H1 (cell line): ENCODE measurements around the gene WEE2. TPM values are rescaled to one million over a fixed set of nuclear protein-coding genes. Genes with fewer than 3 reads are reported as not detected.
"Not testable (repeated sequence)": the region's sequence is repeated elsewhere in the genome, so short reads cannot be mapped to it uniquely, and the experiment has no call there.

Source experiments
- CTCF ChIA-PET: fragments of 300-600 bp; sonication (Branson Sonifier 250); formaldehyde crosslinking; loops from one replicate; lab custom pipeline; 2021; ENCODE audit not compliant: partially characterized antibody; lab: Charles Lee
- POLR2A ChIA-PET: fragments of 300-600 bp; sonication (Branson Sonifier 250); formaldehyde crosslinking; loops from one replicate; lab custom pipeline; 2021; ENCODE audit warnings: inconsistent platforms; ENCODE audit not compliant: partially characterized antibody; lab: Charles Lee
- DNase-seq, 2 experiments: peaks; one replicate each; pipeline versions ENCODE4 v3.0.0 to v3.0.0-alpha.2; 2010 to 2022; ENCODE audit warnings: low spot score in 2 of 2, low read depth in 1 of 2, mixed read lengths in 1 of 2
- FAIRE-seq: peaks from 2 replicates; lab custom pipeline; 2011; peaks lifted over from hg19 to GRCh38; lab: Jason Lieb, UNC
- H2AFZ ChIP-seq: 2 replicates; pipeline ENCODE4 v1.8.1; 2012; ENCODE audit warnings: low read length, inconsistent platforms
- H2AK5ac ChIP-seq: 2 replicates; pipeline ENCODE4 v1.6.1; 2013; ENCODE audit warnings: low read depth, low read length
- H2BK120ac ChIP-seq: replicated peaks from 2 replicates; pipeline ENCODE3; 2013; ENCODE audit warnings: low read depth, low read length, inconsistent platforms
- H2BK12ac ChIP-seq: 2 replicates; pipeline ENCODE4 v1.6.1; 2013; ENCODE audit warnings: low read depth, low read length
- H2BK15ac ChIP-seq: 2 replicates; pipeline ENCODE4 v1.6.1; 2013; ENCODE audit warnings: low read length
- H2BK20ac ChIP-seq: 2 replicates; pipeline ENCODE4 v1.6.1; 2013; ENCODE audit warnings: low read length
- H2BK5ac ChIP-seq: 2 replicates; pipeline ENCODE4 v1.6.1; 2013; ENCODE audit warnings: low read depth, low read length
- H3K14ac ChIP-seq: 2 replicates; pipeline ENCODE4 v1.6.1; 2013; ENCODE audit warnings: inconsistent platforms; ENCODE audit not compliant: insufficient read length
- H3K18ac ChIP-seq: 2 replicates; pipeline ENCODE4 v1.6.1; 2013; ENCODE audit warnings: low read length; ENCODE audit errors: extremely low read depth
- H3K23ac ChIP-seq: 2 replicates; pipeline ENCODE4 v1.6.1; 2013; ENCODE audit warnings: inconsistent platforms; ENCODE audit not compliant: insufficient read length
- H3K23me2 ChIP-seq: 2 replicates; pipeline ENCODE4 v1.6.1; 2013; ENCODE audit warnings: low read depth, low read length
- H3K27ac ChIP-seq: 2 replicates; pipeline ENCODE4 v1.6.1; 2011; ENCODE audit warnings: low read depth, low read length, inconsistent platforms
- H3K27me3 ChIP-seq, 4 experiments: replicated peaks in 1 of 4; 1 replicate in 1 of 4; 2 replicates in 3 of 4; pipeline versions ENCODE4 v1.6.1 to v1.8.1; 2011 to 2013; ENCODE audit warnings: low read length in 3 of 4, mild to moderate bottlenecking in 3 of 4, inconsistent platforms in 2 of 4, mixed read lengths in 2 of 4, moderate library complexity in 1 of 4; ENCODE audit not compliant: control insufficient read depth in 3 of 4, insufficient read depth in 3 of 4; ENCODE audit errors: extremely low read depth in 1 of 4
- H3K36me3 ChIP-seq, 4 experiments: 2 replicates each; pipeline versions ENCODE4 v1.6.1 to v1.8.1; 2011 to 2013; ENCODE audit warnings: mild to moderate bottlenecking in 4 of 4, low read length in 3 of 4, moderate library complexity in 2 of 4, control low read depth in 1 of 4, inconsistent platforms in 1 of 4; ENCODE audit not compliant: insufficient read depth in 4 of 4, control insufficient read depth in 2 of 4
- H3K4ac ChIP-seq: replicated peaks from 2 replicates; pipeline ENCODE3; 2013; ENCODE audit warnings: low read length, low read depth, mixed read lengths, inconsistent platforms; ENCODE audit not compliant: insufficient read length
- H3K4me1 ChIP-seq, 4 experiments: replicated peaks in 1 of 4; 1 replicate in 1 of 4; 2 replicates in 3 of 4; pipeline versions ENCODE4 v1.6.1 to v1.8.1; 2011 to 2013; ENCODE audit warnings: low read length in 3 of 4, inconsistent platforms in 2 of 4, mixed read lengths in 1 of 4; ENCODE audit not compliant: insufficient read depth in 4 of 4, control insufficient read depth in 3 of 4
- H3K4me2 ChIP-seq, 2 experiments: 2 replicates each; pipeline versions ENCODE4 v1.6.1 to v1.8.1; 2011 to 2013; ENCODE audit warnings: low read depth in 2 of 2, low read length in 2 of 2, control low read depth in 1 of 2, inconsistent platforms in 1 of 2, mild to moderate bottlenecking in 1 of 2; ENCODE audit not compliant: insufficient read depth in 1 of 2
- H3K4me3 ChIP-seq, 4 experiments: fragments of 200-600, 300-600 bp in 1 of 4; sonication (generic), shearing (Covaris generic), sonication (Bioruptor Twin) in 1 of 4; 2 replicates each; pipeline versions ENCODE4 v1.5.1 to v1.8.1; 2011 to 2016; ENCODE audit warnings: low read length in 4 of 4, low read depth in 3 of 4, control low read depth in 2 of 4, inconsistent platforms in 2 of 4, mild to moderate bottlenecking in 2 of 4, mixed read lengths in 1 of 4, moderate library complexity in 1 of 4; ENCODE audit not compliant: insufficient read depth in 2 of 4; ENCODE audit errors: extremely low read depth in 1 of 4
- H3K56ac ChIP-seq: replicated peaks from 2 replicates; pipeline ENCODE3; 2013; ENCODE audit warnings: low read depth, mild to moderate bottlenecking, mixed read lengths, low read length, inconsistent platforms; ENCODE audit not compliant: insufficient read length
- H3K79me1 ChIP-seq: 2 replicates; pipeline ENCODE4 v1.6.1; 2013; ENCODE audit warnings: low read depth, low read length, control low read depth
- H3K79me2 ChIP-seq, 2 experiments: 2 replicates each; pipeline versions ENCODE4 v1.6.1 to v1.8.1; 2012 to 2013; ENCODE audit warnings: low read length in 2 of 2, mild to moderate bottlenecking in 2 of 2, inconsistent platforms in 1 of 2; ENCODE audit not compliant: insufficient read depth in 2 of 2, control insufficient read depth in 1 of 2
- H3K9ac ChIP-seq, 4 experiments: replicated peaks in 1 of 4; 1 replicate in 1 of 4; 2 replicates in 3 of 4; pipeline versions ENCODE4 v1.6.1 to v1.8.1; 2011 to 2013; ENCODE audit warnings: low read depth in 3 of 4, low read length in 3 of 4, control low read depth in 2 of 4, mild to moderate bottlenecking in 2 of 4, moderate library complexity in 2 of 4, inconsistent platforms in 1 of 4; ENCODE audit errors: extremely low read depth in 1 of 4
- H3K9me3 ChIP-seq, 2 experiments: 2 replicates each; pipeline versions ENCODE4 v1.6.1 to v1.8.1; 2012 to 2013; ENCODE audit warnings: mild to moderate bottlenecking in 2 of 2, moderate library complexity in 2 of 2, control low read depth in 1 of 2, inconsistent platforms in 1 of 2, low read depth in 1 of 2, low read length in 1 of 2, mixed read lengths in 1 of 2; ENCODE audit not compliant: insufficient read depth in 2 of 2
- H4K20me1 ChIP-seq, 2 experiments: replicated peaks in 1 of 2; 2 replicates each; pipeline versions ENCODE3 to v1.8.1; 2011 to 2013; ENCODE audit warnings: inconsistent platforms in 2 of 2, low read length in 2 of 2, mild to moderate bottlenecking in 1 of 2; ENCODE audit not compliant: insufficient read depth in 2 of 2, control insufficient read depth in 1 of 2
- H4K5ac ChIP-seq: 2 replicates; pipeline ENCODE4 v1.6.1; 2013; ENCODE audit warnings: low read length, low read depth, mixed read lengths, inconsistent platforms; ENCODE audit not compliant: insufficient read length
- H4K8ac ChIP-seq: 2 replicates; pipeline ENCODE4 v1.8.0; 2013; ENCODE audit warnings: mild to moderate bottlenecking, moderate library complexity, low read length, inconsistent platforms; ENCODE audit not compliant: insufficient read depth; ENCODE audit errors: extremely low read depth
- H4K91ac ChIP-seq: replicated peaks from 2 replicates; pipeline ENCODE3; 2013; ENCODE audit warnings: low read length, mixed read lengths, inconsistent platforms; ENCODE audit not compliant: insufficient read length
- WGBS, 2 experiments: shearing (Covaris generic) in 1 of 2; methylation state at CpG; one replicate each; pipeline versions ENCODE4 v1.1.6 to v1.1.7; 2013 to 2015; ENCODE audit warnings: low lambda C conversion rate in 2 of 2, mixed read lengths in 2 of 2, inconsistent platforms in 1 of 2, low coverage in 1 of 2, missing lambda C conversion rate in 1 of 2; ENCODE audit not compliant: insufficient replicate concordance in 2 of 2, insufficient coverage in 1 of 2, insufficient read length in 1 of 2; ENCODE audit errors: extremely low coverage in 1 of 2, missing lambda C conversion rate in 1 of 2; 5-methylcytosine and 5-hydroxymethylcytosine counted together
- polyA plus RNA-seq, 7 experiments: library from polyadenylated mRNA; depleted of rRNA in 3 of 7; stranded (reverse) in 5 of 7; unstranded in 2 of 7; fragments of >200 nt in 5 of 7; fragments of 200-250 nt in 2 of 7; gene quantifications; 1 replicate in 5 of 7; 2 replicates in 1 of 7; 4 replicates in 1 of 7; pipeline versions ENCODE4 v1.2.1 to v1.2.3, GENCODE V29; 2011 to 2013; ENCODE audit warnings: missing spikeins in 2 of 7, mixed read lengths in 2 of 7
- total RNA-seq: library from RNA; stranded (reverse); fragmentation: NEBNext Ultra II Directional; extraction: Animal tissue kit (Norgen Biotek cat#: 25700); gene quantifications from 2 replicates; pipeline ENCODE4 v1.2.1, GENCODE V29; 2021

Gene WEE2
- total and polyA plus RNA-seq, 2 of the 8 experiments (the other 6 are each of a cell fraction or from before 2014, with no cell fraction given): 0.02 TPM; not detected in 1

- CTCF ChIA-PET, H3K36me3 ChIP-seq, H2BK12ac ChIP-seq, H4K5ac ChIP-seq, H2BK20ac ChIP-seq, DNase-seq, H3K79me1 ChIP-seq, H3K18ac ChIP-seq, H2BK5ac ChIP-seq, H2AK5ac ChIP-seq, H4K20me1 ChIP-seq, H3K23ac ChIP-seq, H3K27ac ChIP-seq, H3K23me2 ChIP-seq, H3K56ac ChIP-seq, H2AFZ ChIP-seq, H3K9ac ChIP-seq, H2BK120ac ChIP-seq, H4K8ac ChIP-seq, H3K4me3 ChIP-seq, H3K4ac ChIP-seq, H4K91ac ChIP-seq, H3K9me3 ChIP-seq, H3K4me1 ChIP-seq, FAIRE-seq, H3K4me2 ChIP-seq, H3K79me2 ChIP-seq, H2BK15ac ChIP-seq, H3K14ac ChIP-seq, H3K27me3 ChIP-seq: not testable (repeated sequence)
- WGBS, 2 experiments: 95% methylated on average over 3 of the region's 3 CpGs; no CpG with 5 or more reads in 1 of the 2 experiments
- POLR2A ChIA-PET: interaction anchor here (0.8 kb wide), 2 partner anchors 14 to 157 kb away, joined by 3 to 4 read pairs; no protein-coding TSS in a partner anchor
Measured at GRCh38 chr7:141770083-141770583, 62.0 kb downstream of the WEE2 start.
